ENCODE results near the gene FUZ.

DNA sequence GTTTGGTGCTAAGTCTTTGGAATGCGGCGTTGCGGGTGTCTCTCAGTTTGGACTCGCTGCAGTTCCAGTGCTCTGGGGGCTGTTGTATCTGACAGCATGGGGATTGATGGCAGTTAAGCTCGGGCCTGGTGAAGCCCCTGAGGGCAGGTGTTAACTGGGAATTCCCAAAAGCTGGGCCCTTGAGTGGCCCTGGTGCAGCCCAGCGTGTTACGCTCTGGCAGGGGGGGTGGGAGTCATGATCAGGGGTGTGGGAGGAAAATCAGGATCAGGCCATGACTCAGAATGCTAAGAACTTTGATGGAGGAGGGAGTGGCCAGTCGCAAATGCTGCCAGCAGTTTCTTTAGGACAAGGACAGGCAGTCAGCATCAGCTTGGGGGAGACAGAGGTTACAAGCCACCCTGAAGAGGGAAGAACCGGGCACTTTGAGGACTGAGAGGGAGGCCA, 26.7 kb downstream of the FUZ start:
- TF ChIP-seq, protein P1, sequence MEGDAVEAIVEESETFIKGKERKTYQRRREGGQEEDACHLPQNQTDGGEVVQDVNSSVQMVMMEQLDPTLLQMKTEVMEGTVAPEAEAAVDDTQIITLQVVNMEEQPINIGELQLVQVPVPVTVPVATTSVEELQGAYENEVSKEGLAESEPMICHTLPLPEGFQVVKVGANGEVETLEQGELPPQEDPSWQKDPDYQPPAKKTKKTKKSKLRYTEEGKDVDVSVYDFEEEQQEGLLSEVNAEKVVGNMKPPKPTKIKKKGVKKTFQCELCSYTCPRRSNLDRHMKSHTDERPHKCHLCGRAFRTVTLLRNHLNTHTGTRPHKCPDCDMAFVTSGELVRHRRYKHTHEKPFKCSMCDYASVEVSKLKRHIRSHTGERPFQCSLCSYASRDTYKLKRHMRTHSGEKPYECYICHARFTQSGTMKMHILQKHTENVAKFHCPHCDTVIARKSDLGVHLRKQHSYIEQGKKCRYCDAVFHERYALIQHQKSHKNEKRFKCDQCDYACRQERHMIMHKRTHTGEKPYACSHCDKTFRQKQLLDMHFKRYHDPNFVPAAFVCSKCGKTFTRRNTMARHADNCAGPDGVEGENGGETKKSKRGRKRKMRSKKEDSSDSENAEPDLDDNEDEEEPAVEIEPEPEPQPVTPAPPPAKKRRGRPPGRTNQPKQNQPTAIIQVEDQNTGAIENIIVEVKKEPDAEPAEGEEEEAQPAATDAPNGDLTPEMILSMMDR (IDR thresholded peaks at IDR 0.05 in 2 of 3, conservative IDR thresholded peaks at IDR 0.05 in 1 of 3; ENCODE audit: borderline replicate concordance in 1 of 3, insufficient read depth in 1 of 3, low read depth in 2 of 3, low read length in 2 of 3) = no peak
- TF ChIP-seq POLR2AphosphoS5 (IDR thresholded peaks at IDR 0.05; ENCODE audit: low read depth, low read length) = no peak

Measured in HCT116 (cell line).